ENCODE results near the gene PPCDC.

Gene PPCDC

DNA sequence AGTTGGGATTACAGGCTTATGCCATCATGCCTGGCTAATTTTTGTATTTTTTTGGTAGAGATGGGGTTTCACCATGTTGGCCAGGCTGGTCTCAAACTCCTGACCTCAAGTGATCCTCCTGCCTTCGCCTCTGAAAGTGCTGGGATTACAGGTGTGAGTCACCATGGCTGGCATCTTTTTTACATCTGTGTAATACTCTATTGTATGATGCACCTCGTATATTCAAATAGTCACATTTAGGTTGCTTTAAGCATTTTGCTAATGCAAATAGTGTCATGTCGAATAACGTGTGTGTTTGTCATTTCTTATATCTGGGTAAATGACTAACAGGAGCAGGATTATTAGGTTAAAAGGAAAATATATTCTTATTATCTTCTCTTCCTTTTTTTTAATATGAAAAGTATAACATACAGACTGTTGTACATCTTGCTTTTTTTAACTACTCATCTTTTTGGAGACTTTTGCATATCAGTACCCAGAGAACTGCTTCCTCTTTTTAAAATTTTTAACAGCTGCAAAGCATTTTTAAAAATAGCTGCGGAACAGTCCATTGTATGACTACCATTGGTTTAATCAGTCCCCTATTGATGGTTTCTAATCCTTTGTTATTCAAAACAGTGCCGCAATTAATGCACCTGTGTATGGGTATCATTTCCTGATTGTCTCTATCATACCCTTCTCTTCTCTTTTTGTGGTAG lies 14.6 kb upstream of the PPCDC start:
- FAIRE-seq = peak; percentile 84
- DNase-seq (ENCODE audit: extremely low spot score, insufficient read length, low read depth) = peak; percentile 53

DNA sequence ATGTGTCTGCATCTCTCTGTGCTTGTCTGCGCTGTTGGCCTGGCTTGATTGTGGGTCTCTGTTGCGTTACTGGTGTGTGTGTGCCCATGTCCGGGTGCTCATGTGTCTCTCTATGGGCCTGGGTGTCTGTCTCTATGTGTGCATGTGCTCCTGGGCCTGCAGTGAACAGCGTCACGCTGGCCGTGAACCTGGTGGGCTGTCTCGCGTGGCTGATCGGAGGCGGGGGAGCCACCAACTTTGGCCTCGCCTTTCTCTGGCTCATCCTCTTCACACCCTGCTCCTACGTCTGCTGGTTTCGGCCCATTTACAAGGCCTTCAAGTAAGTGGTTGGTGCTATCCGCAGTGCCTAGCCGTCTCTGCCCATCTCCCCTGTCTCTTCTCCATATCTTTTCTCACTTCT lies 7.0 kb upstream of the PPCDC start:
- DNase-seq (ENCODE audit: extremely low spot score, insufficient read length, low read depth) = no peak
- FAIRE-seq = no peak

DNA sequence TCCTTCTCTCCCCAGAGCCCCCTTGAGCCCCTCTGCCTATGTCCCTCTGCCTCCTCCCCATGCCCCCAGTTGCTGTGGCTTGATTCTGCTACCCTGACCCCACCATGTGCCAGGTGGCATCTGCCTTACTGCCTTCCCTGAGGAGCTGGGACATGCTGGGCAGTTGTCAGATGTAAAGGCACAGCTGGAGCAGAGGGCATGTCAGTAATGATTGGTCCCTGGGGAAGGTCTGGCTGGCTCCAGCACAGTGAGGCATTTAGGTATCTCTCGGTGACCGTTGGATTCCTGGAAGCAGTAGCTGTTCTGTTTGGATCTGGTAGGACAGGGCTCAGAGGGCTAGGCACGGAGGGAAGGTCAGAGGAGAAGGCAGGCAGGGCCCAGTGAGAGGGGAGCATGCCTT lies 3.5 kb upstream of the PPCDC start:
- FAIRE-seq = no peak
- no peak for DNase-seq (ENCODE audit: extremely low spot score, insufficient read length, low read depth)

GRCh38 chr15:75021341-75021740 lies 2.0 kb upstream of the PPCDC start:
- FAIRE-seq (no peak), DNase-seq (ENCODE audit: extremely low spot score, insufficient read length, low read depth) (no peak)

GRCh38 chr15:75022783-75023180 lies 608 bp upstream of the PPCDC start:
- FAIRE-seq (no peak), DNase-seq (ENCODE audit: extremely low spot score, insufficient read length, low read depth) (no peak)

- DNase-seq (ENCODE audit: extremely low spot score, insufficient read length, low read depth) (no peak), FAIRE-seq (peak; percentile 21)
Observed at GRCh38 chr15:75023872-75024636, 664 bp downstream of the PPCDC start.

DNA sequence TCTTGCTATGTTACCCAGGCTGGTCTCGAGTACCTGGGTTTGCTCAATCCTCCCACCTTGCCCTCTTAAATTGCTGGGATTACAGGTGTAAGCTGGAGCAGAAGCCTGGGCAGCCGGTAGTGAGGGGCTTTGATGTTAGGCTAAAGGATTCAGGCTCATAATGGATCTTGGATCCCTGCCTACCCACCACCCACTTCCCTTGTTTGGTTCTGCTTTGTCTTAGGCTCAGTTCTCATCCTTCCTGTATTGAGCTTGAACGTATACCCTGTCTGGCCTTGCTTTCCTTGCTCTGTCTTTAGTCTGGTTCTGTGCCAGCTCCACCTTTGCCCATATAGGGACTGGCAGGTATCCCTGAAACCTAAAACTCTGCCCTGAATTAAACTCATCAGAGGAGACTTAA lies 1.7 kb downstream of the PPCDC start:
- FAIRE-seq = no peak
- DNase-seq (ENCODE audit: extremely low spot score, insufficient read length, low read depth) = no peak

DNA sequence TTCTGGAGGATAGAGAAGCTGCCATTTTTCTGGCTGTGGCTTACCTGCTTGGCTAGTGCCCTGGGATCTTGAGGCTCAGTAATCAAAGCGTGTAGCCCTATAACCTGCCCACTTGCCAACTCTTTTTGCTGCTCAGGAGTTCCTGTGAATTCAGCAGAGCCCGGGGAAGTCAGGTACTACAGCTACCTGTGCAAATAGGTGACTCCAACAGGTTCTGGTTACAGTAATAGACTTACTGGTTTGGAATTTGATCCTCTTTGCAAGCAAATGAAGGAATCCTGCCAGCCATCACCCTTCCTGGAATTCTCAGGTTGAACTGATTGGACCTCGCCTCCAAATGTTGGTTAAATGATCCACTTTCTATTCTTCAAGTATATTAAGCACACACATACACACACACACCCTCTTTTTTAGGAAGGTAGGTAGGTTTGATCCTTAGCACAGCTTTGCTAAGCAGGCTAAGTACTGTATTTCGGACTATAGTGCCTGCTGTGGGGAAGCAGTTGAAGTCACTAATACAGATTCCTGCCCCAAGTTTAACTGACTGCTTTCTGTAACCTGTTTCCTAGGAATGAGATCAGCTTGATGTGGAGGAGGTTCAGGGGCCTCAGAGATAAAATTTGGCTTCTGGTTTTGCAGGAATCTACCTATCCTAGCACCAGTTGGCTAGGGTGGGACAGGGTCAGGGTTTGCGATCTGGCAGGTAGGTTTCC lies 2.3 kb downstream of the PPCDC start:
- DNase-seq (ENCODE audit: extremely low spot score, insufficient read length, low read depth) (no peak), FAIRE-seq (no peak)

DNA sequence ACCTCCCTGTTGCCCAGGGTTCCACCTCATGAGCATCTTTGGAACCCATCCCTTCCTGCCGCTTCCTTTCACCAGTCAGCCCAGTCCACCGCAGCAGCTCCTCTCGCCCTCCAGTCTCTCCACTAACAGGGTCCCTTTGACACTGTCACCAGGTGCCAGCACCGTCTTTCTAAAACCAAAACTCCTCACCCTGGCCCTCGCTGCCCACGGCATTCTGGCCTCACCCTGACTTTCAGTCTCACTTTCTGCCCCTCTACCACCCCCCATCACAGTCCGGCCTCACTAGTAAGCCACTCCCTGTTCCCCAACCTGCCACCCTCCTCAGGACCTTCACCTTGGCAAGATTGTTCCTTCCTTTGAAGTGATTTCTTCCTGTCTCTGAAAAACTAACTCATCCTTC lies 4.2 kb downstream of the PPCDC start:
- FAIRE-seq = no peak

DNA sequence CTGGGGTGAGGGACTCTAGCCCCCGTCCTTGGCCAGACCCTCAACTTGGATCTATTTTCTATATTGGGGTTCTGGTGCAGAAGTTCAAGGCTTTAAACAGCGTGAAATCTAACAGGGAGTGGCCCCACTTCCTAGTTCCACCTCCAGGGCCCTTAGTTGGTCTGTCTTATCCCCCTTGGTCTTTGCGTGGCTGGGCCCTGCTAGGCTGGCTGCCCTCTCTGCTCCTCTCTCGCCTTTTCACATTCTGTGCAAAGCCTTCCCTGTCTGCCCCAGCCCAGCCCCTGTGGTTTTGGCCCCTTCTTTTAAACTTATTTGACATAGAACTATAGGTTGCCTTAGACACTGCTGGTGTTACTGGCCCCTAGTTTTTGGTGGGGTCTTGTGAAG lies 5.6 kb downstream of the PPCDC start:
- no peak for DNase-seq (ENCODE audit: extremely low spot score, insufficient read length, low read depth)
- FAIRE-seq = no peak

More for the DNA sequence above, 4.2 kb downstream of the PPCDC start:
- DNase-seq (ENCODE audit: extremely low spot score, insufficient read length, low read depth) = no peak

GRCh38 chr15:75029378-75030022 lies 6.1 kb downstream of the PPCDC start:
- peak; percentile 60 for DNase-seq (ENCODE audit: extremely low spot score, insufficient read length, low read depth)
- FAIRE-seq = peak; percentile 79

- no peak for FAIRE-seq
- no peak for DNase-seq (ENCODE audit: extremely low spot score, insufficient read length, low read depth)
Observed at GRCh38 chr15:75030023-75030413, 6.6 kb downstream of the PPCDC start.

- FAIRE-seq (no peak), DNase-seq (ENCODE audit: extremely low spot score, insufficient read length, low read depth) (no peak)
Observed at GRCh38 chr15:75030424-75030823, 7.0 kb downstream of the PPCDC start.

DNA sequence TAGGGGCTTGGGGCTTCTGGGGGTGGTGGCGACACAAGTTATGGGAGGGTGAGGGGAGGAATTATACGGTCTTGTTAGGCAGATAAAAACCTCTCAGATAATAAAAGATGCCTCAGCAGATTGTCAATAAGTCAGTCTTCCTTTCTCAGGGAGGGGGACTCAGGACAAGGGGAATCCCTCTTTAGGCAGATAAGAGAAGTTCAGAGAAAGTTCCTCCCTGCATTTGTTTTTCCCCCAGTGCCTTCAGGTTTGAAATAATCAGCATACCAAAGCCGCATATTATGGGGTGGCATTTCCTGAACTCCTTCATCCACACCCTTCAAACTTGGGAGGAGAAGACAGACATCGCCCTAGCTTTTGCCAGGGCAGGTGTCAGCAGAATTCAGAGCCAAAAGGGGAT lies 8.5 kb downstream of the PPCDC start:
- FAIRE-seq = no peak
- DNase-seq (ENCODE audit: extremely low spot score, insufficient read length, low read depth) = no peak

DNA sequence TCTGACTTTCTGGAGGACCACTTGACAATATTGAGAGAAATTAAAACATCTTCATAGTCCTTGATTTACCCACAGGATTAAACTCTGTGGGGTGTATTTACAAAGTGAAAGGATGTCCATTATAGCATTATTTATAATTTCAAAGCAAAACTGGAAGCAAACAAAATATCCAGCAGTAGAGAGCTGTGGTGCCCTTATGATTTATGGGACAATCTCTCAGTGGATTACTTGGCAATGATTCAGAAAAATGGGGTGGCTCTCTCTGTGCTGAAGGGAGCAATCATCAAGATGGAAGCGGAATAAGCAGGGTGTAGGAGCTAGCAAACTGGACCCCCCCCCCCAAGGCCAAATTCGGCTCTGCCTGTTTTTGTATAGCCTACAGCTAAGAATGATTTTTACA lies 9.0 kb downstream of the PPCDC start:
- peak; percentile 5 for FAIRE-seq
- no peak for DNase-seq (ENCODE audit: extremely low spot score, insufficient read length, low read depth)

GRCh38 chr15:75033809-75034208 lies 10.4 kb downstream of the PPCDC start:
- FAIRE-seq (no peak), DNase-seq (ENCODE audit: extremely low spot score, insufficient read length, low read depth) (no peak)

GRCh38 chr15:75034615-75035014 lies 11.2 kb downstream of the PPCDC start:
- no peak for DNase-seq (ENCODE audit: extremely low spot score, insufficient read length, low read depth)
- FAIRE-seq = no peak

DNA sequence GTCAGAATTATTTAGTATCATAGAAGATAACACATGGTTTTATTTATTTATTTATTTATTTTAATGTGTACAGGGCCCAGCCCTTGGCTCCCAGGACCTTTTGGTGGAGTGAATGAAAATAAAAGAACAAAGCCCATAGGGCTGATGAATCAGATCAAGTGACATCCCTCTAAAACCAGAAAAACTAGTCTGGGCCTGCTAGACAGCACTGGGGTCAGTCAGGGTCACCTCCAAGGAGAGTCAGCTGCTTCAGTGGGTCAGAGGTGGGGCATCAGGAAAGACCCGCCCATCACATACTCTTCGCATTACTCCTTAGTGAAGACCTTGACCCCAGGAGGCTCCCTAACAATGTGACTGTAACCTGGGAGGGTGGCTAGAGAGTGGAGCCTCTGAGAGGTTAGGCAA lies 12.8 kb downstream of the PPCDC start:
- DNase-seq (ENCODE audit: extremely low spot score, insufficient read length, low read depth) (no peak), FAIRE-seq (no peak)

DNA sequence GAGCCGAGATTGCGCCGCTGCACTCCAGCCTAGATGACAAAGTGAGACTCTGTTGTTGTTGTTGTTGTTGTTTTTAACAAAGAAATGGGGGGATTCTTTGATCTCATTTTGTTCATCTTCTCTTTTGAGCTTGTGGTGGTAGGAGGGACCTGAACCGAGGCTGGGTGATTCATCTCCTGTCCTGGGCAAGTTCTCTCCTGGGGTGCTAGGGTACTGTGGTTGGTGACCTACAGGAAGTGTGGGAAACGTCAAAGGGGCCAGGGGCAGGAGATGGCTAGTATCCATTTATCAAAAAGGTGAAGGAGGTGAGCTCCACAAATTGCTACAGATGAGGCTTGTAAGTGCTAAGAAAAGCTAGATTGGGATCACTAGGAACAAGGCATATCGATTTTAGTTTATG lies 14.3 kb downstream of the PPCDC start:
- no peak for DNase-seq (ENCODE audit: extremely low spot score, insufficient read length, low read depth)
- FAIRE-seq = no peak

- no peak for DNase-seq (ENCODE audit: extremely low spot score, insufficient read length, low read depth)
- no peak for FAIRE-seq
Observed at GRCh38 chr15:75038231-75038630, 14.8 kb downstream of the PPCDC start.
